Islet of Langerhans (tissue), 1 donor: Measurements from ENCODE around the gene UAP1.
A peak's percentile ranks its signal among the peaks of the same experiment; 100 is the strongest.
"Not testable (repeated sequence)": the region's sequence is repeated elsewhere in the genome, so short reads cannot be mapped to it uniquely, and the experiment has no call there.

Experiments
- FAIRE-seq: peaks from one replicate; lab custom pipeline; 2011; peaks lifted over from hg19 to GRCh38; lab: Jason Lieb, UNC

UAP1 gene

DNA sequence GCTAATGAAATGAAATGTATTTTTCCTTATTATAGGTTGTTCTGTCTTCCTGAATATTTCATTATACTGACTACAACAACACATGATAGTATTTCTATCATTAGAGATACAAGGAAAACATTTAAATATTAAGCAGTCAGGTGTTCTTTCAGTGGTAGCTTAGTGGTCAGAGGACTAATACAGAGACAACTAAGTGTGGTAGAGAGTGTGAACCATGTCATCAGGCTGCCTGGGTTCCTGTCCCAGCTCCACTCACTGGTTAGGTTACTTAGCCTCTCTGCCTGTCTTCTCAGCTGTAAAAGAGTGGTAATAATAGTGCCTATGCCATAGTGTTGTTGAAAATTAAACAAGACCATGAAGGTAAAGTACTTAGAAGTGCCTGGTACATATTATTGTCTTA, 3.9 kb downstream of the UAP1 start:
- FAIRE-seq = no peak

DNA sequence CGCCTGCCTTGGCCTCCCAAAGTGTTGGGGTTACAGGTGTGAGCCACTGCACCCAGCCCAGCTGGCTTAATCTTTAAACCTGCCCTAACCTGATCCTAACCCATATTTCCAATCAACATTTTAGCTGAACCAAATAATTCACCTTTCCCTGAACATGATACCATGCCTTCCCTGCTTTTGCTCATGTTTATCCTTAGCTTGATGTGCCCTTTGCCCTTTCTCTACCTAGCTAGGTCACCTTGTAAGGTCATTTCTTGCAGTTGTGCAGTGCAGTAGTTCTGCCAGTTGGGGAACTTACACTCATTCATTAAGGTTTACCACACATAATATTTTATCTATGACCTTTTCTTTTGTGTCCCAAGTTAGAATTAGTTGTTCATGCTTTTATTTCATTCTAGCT, 5.3 kb downstream of the UAP1 start:
- FAIRE-seq = no peak

DNA sequence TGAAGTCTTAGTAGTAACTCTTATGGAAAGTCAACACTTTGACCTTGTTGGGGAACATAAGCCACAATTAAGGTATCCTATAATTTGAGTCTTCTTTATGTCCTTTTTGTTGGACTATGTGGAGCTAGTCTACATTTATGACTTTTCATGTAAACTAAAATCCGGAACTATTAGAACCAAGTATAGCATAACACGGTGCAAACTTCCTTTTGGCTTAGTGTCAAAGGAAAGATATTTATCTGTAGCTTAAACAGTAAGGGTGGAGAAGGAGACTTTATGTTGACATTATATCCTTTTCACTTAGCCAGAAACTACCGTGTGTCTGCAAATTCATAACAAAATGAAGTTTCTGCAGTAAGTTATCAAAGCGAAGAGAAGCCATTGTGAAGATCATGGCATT, 7.3 kb downstream of the UAP1 start:
- no peak for FAIRE-seq

DNA sequence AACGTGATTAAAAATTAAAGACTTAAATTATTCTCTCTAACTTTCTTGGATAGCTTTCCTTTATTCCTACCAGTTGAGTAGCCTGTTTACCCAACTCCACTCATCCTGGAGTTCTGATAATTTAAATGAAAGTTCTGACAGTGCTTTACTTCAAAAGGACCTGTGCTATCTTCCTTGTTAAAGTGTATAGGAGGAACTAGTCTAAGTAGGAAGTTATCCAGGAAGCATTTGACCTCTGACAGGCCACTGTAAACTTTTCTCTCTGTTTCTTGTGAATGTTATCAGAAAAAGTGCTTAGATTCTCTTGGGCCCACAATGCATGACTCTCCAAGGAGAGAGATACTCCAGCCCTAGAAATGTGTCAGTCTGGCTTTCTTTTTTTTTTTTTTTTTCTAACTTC, 9.2 kb downstream of the UAP1 start:
- FAIRE-seq = no peak

DNA sequence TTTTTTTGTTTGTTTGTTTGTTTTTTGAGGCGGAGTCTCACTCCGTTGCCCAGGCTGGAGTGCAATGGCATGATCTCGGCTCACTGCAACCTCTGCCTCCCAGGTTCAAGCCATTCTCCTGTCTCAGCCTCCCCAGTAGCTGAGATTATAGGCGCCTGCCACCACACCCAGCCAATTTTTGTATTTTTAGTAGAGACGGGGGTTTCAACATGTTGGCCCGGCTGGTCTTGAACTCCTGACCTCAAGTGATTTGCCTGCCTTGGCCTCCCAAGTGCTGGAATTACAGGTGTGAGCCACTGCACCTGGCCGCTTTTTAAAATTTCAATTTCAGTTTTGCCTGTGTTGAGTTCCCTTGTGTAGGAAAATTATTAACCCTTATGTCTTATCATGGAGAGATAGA, 9.6 kb downstream of the UAP1 start:
- FAIRE-seq = not testable (repeated sequence)

DNA sequence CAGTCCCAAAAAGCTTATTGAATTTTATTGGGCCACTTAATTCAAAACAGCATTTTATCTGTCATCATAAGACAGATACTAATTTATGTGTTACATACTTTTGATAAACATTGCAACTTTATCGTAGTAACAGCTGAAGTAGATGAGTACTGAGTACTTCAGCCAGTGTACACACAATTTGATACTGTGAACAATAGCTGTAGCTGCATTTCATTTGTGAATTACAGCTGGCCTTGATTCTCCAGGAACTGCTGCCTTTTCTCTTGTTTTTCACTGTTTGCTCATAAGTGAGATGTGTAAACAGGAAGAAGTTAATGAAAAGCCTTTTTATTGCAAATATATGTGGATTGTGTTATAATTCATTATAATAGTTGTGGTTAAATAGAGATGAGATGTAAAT, 10.2 kb downstream of the UAP1 start:
- FAIRE-seq = no peak

DNA sequence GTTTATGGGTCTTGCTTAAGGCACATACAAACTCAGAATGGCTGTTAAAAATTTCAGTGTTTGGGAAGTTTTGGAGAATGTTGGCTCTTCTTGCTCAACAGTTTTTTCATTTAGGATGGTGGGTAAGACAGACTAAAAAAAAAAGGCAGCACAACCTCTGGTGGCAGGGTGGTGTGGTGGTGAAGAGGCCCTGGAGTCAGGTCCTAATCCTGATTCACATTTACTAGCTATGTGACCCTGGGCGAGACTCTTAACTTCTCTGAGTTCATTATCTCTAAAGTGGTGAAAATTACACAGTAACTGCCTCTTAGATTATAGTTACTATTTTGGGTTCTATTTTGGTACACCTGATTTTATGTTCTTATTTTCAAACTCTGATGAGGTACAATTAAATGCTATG, 11.6 kb downstream of the UAP1 start:
- FAIRE-seq = no peak

DNA sequence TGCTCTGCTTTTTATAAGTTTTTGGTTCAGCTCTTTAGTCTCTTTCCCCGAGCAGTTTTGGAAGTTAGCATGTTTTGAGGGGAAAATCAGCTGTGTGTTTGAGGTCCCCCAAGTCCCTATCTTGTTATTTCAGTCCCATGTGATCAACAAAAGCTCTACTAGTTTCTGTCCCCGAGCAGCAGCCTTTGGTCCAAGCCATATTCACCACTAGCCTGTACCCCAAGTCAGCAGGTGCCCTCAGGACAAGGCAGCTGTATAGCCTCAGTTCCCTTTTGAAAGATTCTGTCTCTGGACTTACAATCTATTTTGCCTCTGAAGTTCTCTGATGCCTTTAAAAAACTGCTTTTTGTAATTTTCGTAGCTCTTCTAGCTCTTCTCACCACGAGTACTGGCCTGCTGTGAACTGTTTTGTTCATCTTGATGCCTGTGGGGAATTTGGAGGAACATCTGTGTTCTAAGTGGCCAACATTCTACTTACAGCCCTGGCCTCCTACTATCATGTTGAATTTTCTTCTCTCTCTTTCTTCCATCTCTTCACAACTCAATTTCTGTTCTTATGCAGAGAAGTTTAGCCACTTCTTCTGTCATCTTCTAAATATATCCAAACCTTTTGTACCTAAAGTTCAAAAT, 16.7 kb downstream of the UAP1 start:
- FAIRE-seq = no peak

DNA sequence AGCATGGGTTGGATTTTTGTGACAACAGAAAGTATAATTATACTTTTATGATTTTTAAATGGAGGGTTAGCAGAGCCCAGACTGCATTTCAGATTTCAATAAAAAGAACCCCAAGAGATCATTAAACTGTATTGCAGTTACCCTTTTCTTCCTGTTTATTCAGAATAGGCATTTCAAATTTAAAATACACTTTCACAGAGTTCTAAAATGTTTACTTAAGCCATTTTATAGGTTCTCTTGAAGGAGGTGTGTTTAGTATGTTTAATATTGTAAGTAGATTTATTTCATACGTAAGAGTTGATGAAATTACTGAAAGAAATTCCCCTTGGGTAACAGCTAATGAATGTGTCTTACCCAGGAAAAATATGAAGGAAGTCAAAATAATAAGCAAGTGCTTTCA, 17.4 kb downstream of the UAP1 start:
- FAIRE-seq = no peak

DNA sequence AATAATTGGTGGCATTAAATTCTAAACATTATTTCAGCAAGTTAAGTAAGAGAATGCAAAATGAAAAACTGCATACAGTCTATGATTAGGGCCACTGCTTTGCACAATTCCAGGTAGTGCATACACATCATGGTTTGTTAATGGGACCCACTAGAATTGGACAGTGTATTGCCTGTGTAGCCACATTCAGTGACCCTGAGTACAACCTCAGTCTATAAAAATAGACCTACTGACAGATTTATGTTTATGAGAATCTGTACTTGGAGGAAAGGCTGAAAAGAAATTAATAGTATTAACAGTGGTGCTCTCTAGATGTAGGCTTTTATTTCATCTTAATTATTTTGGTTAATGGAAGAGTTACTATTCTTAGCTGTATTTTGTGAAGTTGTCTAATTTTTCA, 18.8 kb downstream of the UAP1 start:
- no peak for FAIRE-seq

DNA sequence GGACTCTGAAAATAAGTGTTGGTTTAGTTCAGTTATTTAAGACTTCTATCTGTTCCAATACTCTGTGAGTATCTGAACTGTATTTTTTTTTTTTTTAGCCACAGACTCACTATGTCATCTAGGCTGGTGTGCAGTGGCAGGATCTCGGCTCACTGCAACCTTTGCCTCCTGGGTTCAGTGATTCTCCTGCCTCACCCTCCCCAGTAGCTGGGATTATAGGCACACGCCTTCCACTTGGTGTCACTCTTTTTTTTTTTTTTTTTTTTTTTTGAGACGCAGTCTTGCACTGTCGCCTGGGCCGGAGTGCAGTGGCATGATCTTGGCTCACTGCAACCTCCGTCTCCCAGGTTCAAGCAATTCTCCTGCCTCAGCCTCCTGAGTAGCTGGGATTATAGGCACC, 21.4 kb downstream of the UAP1 start:
- not testable (repeated sequence) for FAIRE-seq

DNA sequence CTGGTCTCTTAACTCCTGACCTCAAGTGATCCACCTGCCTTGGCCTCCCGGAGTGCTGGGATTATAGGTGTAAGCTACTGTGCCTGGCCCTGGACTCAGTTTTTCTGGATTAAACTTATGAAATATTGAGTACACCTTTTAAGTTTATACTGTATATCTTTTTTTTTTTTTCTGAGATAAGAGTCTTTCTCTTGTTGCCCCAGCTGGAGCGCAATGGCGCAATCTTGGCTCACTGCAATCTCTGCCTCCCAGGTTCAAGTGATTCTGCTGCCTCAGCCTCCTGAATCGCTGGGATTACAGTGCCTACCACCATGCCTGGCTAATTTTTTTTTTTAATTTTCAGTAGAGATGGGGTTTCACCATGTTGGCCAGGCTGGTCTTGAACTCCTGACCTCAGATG, 23.6 kb downstream of the UAP1 start:
- FAIRE-seq = not testable (repeated sequence)

DNA sequence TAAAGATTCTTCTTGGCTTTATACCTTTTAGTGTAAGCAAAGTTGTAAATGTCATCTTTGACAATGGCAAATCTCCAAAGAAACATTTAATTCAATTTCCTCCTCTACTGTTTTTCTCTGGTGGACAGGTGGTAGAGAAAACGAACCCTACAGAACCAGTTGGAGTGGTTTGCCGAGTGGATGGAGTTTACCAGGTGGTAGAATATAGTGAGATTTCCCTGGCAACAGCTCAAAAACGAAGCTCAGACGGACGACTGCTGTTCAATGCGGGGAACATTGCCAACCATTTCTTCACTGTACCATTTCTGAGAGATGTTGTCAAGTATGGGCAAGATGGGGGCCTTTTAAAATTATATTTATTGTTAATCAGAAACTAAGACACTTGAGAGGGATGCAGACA, 25.8 kb downstream of the UAP1 start:
- FAIRE-seq = peak; percentile 47

DNA sequence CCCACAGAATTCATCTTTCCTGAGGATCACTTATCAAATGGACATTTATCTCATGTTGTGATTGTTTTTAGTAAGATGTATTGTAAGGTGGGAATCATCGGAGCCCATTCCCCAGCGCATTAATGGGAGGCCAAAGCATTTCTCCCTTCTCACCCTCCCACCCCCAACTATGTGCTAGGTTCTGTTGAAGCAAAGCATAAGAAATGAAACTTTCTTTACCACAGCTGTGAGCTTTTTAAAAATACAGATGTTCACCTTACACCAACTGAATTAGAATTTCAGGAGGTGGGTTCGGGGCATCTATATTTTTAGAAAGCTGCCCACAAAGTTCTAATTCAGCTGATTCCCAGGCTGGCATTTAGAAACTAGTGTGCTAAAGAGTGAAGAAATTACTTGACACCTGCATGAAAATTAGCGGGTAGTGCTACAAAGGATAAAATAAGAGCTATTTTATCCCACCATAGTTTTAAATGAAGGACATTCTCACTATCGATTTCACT, 26.3 kb downstream of the UAP1 start:
- FAIRE-seq = no peak

DNA sequence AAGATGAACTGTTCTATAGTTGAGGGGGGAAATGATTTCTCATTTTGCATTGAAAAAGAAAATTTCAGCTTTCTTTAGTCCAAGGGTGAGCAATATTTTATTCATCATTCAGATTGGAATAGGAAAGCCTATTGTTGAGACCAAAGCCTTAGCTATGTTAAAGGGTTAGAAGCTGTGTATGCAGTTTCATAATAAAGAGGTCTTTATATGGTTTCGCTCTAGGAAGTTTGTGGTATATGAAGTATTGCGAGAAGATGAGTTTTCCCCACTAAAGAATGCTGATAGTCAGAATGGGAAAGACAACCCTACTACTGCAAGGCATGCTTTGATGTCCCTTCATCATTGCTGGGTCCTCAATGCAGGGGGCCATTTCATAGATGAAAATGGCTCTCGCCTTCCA, 28.6 kb downstream of the UAP1 start:
- FAIRE-seq = no peak

DNA sequence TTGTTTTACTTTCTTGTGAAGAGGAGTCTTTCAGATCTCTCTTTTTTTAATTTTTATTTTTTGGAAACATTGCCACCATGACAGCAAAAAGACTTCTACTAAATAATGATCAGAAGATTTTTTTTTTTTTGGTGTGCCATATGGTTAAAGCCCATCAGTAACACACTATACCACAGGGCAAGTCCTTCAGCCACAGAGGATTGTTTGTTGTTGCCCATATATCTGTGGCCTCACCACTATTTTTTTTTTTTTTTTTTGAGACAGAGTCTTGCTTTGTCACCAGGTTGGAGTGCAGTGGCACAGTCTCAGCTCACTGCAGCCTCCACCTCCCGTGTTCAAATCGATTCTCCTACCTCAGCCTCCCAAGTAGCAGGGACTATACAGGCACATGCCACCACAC, 29.2 kb downstream of the UAP1 start:
- FAIRE-seq = no peak

DNA sequence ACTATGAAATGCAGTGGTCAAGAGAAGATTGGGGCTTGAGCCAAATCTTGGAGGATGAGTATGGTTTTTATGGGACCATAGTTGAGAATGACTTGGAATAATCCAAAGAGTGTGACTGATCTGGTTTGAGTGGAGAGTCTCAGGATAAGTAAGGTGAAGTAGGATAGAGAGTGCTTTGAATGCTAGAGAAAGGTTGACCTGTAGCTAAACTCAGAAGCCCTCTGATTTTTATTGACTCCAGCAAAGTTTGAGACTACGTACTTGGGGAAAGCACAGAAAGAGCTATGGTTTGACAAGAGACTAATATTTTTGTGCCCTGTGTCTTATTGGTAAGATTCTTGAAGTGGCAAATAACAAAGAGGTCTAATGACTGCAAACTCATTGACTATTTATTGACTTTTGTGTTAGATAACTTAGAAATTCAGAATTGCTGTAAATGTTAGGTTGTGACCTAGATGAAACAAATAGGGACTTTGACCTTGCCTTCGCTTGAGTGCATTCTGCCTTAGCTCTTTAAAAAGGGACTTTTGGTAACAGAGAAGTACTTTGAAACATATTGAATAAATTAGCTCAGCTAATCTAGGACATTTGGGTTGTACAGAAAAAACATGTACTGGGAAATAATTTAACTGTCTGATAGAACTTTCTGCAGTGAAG, 35.1 kb downstream of the UAP1 start:
- peak; percentile 85 for FAIRE-seq

DNA sequence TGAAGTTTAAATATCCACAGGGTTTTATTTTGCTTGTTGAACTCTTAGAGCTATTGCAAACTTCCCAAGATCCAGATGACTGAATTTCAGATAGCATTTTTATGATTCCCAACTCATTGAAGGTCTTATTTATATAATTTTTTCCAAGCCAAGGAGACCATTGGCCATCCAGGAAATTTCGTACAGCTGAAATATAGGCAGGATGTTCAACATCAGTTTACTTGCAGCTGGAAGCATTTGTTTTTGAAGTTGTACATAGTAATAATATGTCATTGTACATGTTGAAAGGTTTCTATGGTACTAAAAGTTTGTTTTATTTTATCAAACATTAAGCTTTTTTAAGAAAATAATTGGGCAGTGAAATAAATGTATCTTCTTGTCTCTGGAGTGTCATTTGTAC, 37.9 kb downstream of the UAP1 start:
- FAIRE-seq = no peak

DNA sequence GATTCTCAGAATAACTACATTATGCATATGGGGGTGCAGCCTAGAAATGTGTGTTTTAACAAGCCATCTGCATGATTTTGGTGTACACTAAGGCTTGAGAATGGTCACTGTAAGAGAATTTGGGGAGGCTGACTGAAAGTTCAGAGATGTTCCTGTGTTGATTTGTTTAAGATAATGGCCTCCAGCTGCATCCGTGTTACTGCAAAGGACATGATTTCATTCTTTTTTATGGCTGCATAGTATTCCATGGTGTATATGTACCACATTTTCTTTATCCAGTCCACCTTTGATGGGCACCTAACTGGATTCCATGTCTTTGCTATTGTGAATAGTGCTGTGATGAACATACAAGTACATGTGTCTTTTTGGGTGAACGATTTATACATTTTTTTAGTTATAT, 41.6 kb downstream of the UAP1 start:
- FAIRE-seq = not testable (repeated sequence)

DNA sequence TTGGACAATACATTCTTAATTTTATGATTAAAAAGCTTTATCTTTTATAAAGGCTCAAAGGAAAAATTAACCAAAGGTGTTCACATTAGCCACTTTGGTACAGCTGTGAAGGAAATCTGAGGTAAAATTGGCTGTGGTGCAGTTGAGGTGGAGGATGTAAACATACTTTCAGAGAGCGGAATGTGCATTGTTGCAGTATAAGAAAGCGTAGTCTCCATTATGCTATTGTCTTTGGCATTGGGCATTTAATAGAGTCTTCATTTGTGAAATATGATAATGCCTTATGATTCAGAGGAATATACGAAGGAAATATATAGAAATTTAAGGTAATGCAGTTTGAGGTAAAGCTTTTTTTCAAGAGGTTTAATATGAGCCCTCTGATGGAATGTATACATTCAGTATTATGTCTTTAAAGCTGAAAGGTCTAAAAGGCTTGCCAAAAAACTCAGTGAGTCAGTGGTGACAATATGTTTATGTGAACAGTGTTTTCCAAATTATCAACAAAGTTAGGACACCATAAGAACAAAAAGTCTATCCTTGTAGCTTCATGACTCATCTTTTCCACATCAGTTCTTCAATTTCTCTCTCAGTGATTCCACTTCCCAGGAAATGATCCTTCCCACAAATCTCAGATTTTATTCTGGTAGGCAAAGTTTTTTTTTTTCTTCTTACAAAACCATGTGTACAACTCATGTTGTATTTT, 43.9 kb downstream of the UAP1 start:
- no peak for FAIRE-seq

DNA sequence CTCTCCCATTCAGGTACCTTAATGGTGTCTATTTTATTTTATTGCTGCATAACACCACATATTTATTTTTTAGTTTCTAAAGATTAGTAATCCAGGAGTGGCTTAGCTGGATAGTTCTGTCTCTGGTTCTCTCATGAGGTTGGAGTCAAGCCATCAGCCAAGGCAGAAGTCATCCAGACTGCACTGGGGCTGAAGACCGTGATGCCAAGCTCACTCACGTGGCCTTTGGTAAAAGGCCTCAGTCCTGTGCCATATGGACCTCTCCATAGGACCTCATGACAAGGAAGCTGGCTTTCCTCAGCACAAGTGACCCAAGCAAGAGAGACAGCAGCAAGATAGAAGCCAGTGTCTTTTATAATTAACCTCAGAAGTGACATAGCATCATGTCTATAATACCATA, 47.8 kb downstream of the UAP1 start:
- no peak for FAIRE-seq

DNA sequence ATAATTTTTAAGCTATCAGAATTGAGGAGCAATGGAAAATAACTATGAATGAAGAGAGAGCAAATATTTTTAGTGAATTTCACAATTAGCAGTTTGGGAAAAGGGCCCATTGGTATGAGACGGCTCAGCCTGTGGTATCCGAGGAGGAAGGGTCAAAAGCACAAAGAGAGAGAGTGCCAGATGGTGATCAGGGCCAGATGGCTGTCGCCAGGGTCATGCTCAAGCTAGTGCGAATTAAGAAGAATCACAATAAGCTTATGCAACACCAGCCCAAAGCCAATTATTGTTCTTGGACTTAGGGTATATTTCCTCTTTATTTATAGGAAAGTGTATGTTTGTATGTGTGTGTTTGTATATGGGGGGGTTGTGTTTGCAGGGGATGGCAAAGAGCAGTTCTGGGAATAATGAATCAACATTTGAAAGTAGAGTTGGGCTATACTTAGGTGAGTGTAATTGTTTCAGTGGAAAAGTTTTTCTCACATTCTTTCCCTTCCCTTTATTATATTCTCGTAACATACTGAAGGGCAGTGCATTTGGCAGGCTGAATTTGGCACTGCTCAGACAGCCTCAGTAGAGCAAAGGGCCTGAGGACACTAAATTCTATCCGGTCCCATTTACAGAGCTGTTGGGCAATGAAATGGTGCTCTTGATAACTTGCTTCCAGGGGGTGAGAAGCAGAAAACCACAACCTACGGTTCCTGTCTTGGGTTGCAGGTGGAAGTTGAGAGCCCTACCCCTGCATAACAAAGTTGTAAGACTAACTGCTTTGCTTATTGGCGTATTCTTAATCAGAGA, 51.3 kb downstream of the UAP1 start:
- FAIRE-seq = no peak

DNA sequence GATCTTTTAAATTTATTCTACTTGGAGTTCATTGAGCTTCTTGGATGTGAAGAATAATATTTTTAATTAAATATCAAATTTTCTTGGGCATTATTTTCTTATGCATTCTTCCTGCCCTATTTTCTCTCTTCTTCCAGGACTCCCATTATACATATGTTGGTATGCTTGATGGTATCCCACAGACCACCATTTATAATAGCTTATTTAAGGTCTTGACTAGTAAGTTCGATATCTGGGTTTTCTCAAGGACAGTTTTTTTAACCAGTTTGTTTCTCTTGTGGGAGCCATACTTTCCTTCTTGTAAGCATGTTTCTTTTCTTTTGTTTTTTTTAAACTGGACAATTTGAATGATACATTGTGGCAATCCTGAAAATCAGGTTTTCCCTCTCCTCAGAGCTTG, 55.3 kb downstream of the UAP1 start:
- no peak for FAIRE-seq
